Activated CD8-positive, alpha-beta memory T cell treated with anti-CD3 and anti-CD28 coated beads, Interleukin-2, amount 50 U/mL, for 1 hour (primary cell): ENCODE data around the gene ZNF444.
"Not testable (repeated sequence)": the region's sequence is repeated elsewhere in the genome, so short reads cannot be mapped to it uniquely, and the experiment has no call there.

ENCODE experiments used
- DNase-seq: peaks from one replicate; pipeline ENCODE4 v3.0.0-alpha.2; 2020; ENCODE audit errors: extremely low read depth

The ZNF444 gene

GRCh38 chr19:56145698-56146097, 4.6 kb downstream of the ZNF444 start:
- no peak for DNase-seq

- no peak for DNase-seq
These were observed 5.8 kb downstream of the ZNF444 start for GRCh38 chr19:56146904-56147303.

- DNase-seq = no peak
These were observed 6.2 kb downstream of the ZNF444 start for GRCh38 chr19:56147307-56147706.

GRCh38 chr19:56148096-56148495, 7.0 kb downstream of the ZNF444 start:
- DNase-seq = no peak

- not testable (repeated sequence) for DNase-seq
These were observed 8.0 kb downstream of the ZNF444 start for GRCh38 chr19:56148955-56149655.

- DNase-seq = no peak
These were observed 8.6 kb downstream of the ZNF444 start for GRCh38 chr19:56149656-56150038.

GRCh38 chr19:56150358-56150757, 9.3 kb downstream of the ZNF444 start:
- no peak for DNase-seq

GRCh38 chr19:56152644-56153043, 11.6 kb downstream of the ZNF444 start:
- no peak for DNase-seq

GRCh38 chr19:56153507-56153906, 12.4 kb downstream of the ZNF444 start:
- no peak for DNase-seq

GRCh38 chr19:56155124-56155687, 14.1 kb downstream of the ZNF444 start:
- no peak for DNase-seq

- DNase-seq = no peak
These were observed 15.7 kb downstream of the ZNF444 start for GRCh38 chr19:56156768-56157167.

- DNase-seq = no peak
These were observed 17.2 kb downstream of the ZNF444 start for GRCh38 chr19:56158170-56158757.

- no peak for DNase-seq
These were observed 18.0 kb downstream of the ZNF444 start for GRCh38 chr19:56159009-56159559.

- no peak for DNase-seq
These were observed 18.7 kb downstream of the ZNF444 start for GRCh38 chr19:56159622-56160271.

GRCh38 chr19:56161534-56161933, 20.4 kb downstream of the ZNF444 start:
- DNase-seq = no peak

- DNase-seq = no peak
These were observed 21.2 kb downstream of the ZNF444 start for GRCh38 chr19:56162258-56162657.

- DNase-seq = no peak
These were observed 22.0 kb downstream of the ZNF444 start for GRCh38 chr19:56163097-56163496.

- DNase-seq = no peak
These were observed 26.0 kb downstream of the ZNF444 start for GRCh38 chr19:56167064-56167578.

GRCh38 chr19:56170261-56170660, 29.2 kb downstream of the ZNF444 start:
- DNase-seq = no peak

- no peak for DNase-seq
These were observed 33.0 kb downstream of the ZNF444 start for GRCh38 chr19:56174086-56174485.

- no peak for DNase-seq
These were observed 33.5 kb downstream of the ZNF444 start for GRCh38 chr19:56174550-56174949.

- not testable (repeated sequence) for DNase-seq
These were observed 34.8 kb downstream of the ZNF444 start, which contains the start of gene GALP for GRCh38 chr19:56175861-56176307. Gene GALP (plus strand): TSS chr19:56176008. CDS start chr19:56177109, 1,101 bp downstream.
